GM18870 (cell line): ENCODE measurements around the gene KCNK4.

Source experiments
- ATAC-seq: cut with Tn5 transposase; IDR thresholded peaks from one replicate; pipeline ENCODE4 v1.9.1; 2021; ENCODE audit warnings: moderate library complexity; ENCODE audit not compliant: unreplicated experiment

The KCNK4 gene

DNA sequence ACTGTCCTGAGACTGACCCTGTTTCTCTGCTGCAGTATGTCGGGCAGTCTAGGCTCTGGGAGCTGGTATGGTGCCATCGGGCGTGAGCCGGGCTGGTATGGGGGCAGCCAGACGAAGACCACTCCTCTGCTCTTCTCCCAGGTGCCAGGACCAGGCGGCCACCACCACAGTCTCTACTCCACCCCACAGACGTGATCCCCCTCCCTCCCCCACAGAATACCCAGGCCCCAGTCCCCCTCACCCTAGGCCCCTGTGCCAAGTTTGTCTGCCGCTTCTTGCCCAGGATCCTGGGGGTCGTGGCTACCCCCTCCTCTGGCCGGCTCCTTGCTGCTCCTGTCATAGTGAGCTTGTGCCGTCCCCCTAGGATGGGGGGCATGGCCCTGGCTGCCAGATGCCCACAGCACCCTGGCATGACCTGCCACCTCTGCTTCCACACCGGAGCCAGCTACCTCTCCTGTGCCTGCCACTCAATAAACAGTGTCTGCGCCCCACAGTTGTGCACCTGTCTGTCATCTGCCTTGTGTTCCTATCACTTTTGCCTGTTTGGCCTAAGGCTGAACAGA is 2.0 kb upstream of the KCNK4 start:
- no peak for ATAC-seq

DNA sequence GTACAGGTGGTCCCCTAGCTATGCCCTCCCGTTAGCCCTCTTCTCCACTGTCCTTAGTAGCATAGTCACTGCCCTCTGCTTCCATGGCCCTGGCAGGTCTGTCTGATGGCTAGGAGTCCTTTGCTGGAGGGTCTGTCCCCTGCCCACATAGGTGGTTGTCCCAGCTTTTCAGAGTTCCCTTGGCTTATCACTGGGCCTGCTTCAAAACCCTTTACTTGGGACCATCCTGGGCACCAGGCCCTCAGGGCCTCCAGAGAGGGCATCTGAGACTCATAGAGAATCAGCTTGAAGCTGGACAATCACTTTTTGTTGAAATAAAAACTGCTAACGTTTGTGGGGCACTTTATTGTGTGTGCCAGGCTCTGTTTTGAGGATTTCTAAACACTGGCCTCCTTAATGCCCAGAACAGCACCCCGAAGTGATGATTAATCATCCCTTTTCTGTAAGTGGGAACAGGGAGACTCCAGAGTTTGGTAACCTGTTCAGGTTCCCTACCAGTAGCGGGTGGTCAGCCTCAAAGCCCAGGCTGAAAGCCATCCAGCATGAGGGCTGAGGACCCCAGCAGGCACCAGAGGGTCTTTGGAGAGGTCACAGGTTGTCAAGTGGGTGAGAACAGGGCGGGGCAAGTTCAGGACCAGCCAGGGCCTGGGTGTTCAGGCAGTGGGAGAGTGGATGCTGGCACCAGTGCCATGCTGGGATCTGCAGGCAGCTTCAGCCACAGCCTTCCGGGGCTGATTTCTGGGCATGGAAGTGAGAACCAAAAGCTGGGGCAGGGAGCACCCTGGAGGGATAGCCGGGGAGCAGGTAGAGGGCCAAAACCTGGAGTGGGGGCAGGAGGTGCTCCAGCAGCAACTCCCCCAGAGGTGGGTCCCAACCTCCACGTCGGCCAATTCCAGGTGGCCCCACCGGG is 495 bp upstream of the KCNK4 start:
- no peak for ATAC-seq

DNA sequence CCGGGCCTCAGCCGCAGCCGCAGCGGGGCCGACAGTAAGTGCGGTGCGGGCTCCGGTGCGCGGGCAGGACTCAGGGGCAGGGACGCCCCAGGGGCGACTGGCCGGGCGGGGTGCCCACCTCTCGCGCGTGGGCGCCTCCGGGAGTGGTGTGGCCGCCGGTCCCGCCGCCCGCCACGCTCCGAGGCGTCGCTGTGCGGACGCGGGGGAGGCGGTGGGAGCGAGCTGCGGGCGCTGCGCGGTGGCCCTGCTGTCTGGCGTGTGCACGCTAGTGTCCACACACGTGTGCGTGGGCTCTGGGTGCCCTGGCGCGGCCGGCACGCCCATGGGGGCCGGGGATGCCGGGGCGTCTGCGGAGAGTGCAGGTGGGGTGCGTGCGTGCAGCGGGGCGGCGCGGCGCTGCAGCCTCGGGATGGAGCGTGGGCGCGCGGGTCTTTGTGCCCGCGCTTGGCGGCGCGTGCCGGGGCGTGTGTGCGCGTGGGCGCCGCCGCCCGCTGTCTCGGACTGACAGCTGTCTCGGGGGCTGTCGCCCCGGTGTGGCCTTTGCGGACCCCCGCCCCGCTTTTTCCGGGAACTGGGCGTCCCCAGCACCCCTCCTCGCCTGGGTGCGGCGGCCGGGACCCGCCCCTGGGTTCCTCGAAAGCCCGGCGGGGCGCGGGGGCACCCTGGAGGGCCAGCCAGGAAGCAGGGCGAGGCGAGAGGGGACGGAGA is 804 bp downstream of the KCNK4 start:
- no peak for ATAC-seq

DNA sequence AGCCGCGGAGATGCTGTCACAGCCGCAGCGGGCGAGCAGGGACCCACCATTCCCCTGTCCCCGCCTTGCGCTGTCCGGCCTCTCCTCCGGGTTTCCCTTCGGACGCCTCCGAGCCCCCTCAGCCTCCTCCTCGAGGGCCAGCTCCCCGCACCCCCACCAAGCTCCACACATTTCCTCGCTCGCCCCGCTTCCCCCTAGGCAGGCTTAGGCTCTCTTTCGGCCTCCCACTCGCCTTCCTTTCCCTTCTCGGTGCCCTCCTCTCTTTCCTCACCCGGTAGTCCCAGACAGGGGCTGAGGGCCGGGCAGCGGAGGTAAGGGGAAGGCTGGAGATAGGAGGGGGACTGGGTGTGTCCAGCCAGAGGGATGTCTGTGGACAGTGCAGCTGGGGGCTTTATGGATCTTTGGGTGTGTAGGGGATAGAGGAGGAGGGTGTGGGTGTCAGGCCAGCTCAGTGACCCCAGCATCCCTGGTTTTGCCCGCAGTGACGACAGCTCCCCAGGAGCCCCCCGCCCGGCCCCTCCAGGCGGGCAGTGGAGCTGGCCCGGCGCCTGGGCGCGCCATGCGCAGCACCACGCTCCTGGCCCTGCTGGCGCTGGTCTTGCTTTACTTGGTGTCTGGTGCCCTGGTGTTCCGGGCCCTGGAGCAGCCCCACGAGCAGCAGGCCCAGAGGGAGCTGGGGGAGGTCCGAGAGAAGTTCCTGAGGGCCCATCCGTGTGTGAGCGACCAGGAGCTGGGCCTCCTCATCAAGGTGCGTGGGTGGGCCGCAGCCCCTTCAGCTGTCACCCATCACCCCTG is 1.6 kb downstream of the KCNK4 start:
- ATAC-seq, result no peak

DNA sequence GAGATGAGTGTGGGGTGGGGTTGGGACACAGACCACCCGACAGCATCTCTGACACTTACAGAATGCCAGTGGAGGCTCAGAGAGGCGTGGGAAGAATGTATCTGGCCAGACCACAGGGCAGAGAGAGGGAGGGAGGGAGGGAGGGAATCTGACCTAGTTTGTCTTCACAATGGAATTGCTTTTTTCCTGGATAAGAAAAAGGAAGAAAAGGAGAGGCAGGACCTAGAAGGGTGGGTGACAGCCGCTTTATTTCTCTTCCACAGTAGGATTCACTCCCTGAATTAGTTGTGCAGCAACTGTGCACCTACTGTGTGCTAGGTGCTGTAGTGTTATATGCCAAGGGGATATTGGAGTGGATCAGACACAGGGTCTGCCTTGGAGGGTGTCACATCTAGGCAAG is 3.7 kb downstream of the KCNK4 start:
- ATAC-seq, result no peak

DNA sequence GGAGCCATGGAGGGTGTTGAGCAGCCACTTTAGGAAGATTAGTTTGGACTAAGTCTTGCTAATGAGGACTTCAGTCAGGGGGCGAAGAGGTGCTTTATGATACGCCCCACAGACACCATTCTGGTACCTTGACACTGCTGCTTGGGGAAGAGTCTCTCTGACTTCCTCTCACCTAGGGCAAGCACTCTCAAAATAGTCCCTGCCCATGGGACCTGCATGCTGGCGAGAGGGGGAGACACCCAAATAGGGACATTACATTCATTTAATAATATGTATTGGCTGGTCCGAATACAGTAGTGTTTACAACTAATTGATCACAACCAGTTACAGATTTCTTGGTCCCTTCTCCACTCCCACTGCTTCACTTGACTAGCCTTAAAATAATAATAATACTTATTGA is 4.7 kb downstream of the KCNK4 start:
- ATAC-seq, result no peak

DNA sequence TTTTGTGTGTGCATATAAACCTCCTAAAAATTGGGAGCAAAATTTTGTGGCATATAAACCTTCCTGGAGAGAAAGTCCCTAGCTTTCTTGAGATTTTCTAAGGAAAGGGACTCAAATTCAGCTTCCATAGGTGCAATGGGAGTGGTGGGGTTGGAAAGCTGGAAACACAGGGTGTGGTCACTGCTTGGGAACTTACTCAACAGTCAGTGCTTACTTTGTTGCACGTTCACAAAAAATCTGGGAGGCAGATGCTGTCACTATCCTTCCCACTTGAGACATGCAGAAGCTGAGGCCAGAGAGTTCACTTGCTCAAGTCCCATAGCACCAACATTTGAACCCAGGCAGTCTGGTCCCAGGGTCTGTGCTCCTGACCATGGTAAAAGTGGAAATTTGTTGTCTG is 5.1 kb downstream of the KCNK4 start:
- no peak for ATAC-seq

DNA sequence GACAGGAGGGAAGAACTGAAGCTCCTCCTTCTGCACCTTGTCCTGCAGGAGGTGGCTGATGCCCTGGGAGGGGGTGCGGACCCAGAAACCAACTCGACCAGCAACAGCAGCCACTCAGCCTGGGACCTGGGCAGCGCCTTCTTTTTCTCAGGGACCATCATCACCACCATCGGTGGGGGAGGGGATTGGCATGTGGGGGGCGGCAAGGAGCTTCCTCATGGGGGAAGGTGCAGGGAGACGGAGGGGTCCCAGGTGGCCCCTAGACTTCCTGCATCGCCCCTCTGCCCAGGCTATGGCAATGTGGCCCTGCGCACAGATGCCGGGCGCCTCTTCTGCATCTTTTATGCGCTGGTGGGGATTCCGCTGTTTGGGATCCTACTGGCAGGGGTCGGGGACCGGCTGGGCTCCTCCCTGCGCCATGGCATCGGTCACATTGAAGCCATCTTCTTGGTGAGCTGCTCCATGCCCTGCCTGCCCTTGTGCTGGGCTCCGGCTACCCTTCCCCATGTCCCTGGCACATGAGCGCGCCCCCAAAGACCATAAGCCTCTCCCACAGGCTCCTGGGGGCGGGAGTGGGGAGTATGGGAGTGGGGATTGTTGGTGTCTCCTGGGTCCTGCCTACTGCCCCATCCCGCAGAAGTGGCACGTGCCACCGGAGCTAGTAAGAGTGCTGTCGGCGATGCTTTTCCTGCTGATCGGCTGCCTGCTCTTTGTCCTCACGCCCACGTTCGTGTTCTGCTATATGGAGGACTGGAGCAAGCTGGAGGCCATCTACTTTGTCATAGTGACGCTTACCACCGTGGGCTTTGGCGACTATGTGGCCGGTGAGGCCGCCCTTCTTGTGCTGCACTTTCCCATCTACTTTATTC is 6.0 kb downstream of the KCNK4 start:
- no peak for ATAC-seq

DNA sequence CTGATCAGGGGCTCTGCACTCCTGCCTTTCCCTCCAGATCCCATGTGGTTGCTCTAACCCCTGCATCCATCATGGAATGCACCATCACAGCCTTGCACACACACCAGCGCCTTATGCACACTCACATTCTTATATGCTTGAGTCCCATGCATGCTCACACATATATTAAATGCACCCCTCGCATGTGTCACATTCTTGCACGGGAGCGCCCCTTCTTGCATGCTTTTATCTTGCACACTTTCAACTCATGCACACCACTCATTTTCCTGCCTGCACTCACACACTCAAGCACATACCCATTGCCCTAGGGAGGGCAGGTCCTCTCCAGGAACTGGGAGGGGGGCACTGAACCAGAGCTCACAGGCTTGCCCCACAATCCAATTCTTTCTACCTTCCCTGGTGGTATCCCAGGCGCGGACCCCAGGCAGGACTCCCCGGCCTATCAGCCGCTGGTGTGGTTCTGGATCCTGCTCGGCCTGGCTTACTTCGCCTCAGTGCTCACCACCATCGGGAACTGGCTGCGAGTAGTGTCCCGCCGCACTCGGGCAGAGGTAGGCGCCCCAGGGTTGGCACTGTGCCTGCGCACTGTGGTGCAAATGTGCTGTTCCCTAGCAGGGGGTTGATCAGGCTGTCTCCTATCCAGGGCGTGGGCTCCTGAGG is 6.7 kb downstream of the KCNK4 start:
- no peak for ATAC-seq

DNA sequence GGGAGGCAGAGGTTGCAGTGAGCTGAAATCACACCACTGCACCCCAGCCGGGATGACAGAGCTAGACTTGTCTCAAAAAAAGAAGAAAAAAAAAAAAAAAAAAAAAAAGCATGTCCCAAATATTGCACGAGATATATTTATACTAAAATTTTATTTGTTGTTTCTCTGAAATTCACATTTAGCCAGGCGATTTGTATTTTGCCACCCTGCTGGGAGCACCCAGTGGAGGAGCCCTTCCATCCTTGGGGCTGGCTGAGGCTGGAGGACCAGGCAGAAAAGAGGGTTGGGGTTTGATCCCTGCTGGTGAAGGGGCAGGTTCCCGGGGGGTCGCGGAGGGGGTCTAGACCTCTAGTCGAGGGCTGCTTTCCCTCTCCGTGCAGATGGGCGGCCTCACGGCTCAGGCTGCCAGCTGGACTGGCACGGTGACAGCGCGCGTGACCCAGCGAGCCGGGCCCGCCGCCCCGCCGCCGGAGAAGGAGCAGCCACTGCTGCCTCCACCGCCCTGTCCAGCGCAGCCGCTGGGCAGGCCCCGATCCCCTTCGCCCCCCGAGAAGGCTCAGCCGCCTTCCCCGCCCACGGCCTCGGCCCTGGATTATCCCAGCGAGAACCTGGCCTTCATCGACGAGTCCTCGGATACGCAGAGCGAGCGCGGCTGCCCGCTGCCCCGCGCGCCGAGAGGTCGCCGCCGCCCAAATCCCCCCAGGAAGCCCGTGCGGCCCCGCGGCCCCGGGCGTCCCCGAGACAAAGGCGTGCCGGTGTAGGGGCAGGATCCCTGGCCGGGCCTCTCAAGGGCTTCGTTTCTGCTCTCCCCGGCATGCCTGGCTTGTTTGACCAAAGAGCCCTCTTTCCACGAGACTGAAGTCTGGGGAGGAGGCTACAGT is 8.1 kb downstream of the KCNK4 start:
- ATAC-seq, result no peak

DNA sequence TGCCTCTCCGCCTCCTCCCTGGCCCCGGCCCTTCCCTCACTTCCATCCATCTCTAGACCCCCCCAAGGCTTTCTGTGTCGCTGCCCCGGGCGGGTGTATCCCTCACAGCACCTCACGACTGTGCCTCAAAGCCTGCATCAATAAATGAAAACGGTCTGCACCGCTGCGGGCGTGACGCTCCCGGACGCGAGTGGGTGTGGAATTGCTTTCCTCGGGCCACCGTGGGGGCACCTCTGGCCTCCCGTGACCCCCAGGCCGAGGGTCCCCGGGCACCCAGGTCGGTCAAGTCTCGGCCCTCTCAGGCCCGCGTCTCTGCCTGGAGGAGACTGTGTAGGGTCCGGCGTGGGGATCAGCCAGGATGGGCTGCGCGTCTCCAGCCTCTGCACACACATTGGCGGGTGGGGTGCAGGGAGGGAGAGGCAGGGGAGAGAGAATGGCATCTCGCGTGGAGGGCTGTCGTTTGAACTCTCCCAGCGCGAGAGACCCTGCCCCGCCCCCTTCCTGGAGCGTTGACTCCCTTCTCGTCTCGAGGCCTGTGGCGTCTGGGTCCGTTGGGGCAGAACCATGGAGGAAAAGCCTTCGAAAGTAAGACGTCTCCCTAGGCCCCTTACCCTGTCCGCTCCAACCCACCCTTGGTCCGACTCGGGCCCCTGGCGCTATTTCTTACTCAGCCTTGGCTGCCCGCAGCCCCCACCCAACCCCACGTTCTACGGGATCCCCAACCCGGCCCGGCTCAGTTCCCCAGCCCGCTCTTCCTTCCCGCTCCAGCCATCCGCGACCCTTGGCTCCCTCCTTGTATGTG is 8.9 kb downstream of the KCNK4 start, which contains the start of gene CATSPERZ:
TSS of gene CATSPERZ (plus strand) at position 512 of the 802 bp plus-strand sequence. CDS start at position 565, 53 bp downstream.
- ATAC-seq, result no peak

DNA sequence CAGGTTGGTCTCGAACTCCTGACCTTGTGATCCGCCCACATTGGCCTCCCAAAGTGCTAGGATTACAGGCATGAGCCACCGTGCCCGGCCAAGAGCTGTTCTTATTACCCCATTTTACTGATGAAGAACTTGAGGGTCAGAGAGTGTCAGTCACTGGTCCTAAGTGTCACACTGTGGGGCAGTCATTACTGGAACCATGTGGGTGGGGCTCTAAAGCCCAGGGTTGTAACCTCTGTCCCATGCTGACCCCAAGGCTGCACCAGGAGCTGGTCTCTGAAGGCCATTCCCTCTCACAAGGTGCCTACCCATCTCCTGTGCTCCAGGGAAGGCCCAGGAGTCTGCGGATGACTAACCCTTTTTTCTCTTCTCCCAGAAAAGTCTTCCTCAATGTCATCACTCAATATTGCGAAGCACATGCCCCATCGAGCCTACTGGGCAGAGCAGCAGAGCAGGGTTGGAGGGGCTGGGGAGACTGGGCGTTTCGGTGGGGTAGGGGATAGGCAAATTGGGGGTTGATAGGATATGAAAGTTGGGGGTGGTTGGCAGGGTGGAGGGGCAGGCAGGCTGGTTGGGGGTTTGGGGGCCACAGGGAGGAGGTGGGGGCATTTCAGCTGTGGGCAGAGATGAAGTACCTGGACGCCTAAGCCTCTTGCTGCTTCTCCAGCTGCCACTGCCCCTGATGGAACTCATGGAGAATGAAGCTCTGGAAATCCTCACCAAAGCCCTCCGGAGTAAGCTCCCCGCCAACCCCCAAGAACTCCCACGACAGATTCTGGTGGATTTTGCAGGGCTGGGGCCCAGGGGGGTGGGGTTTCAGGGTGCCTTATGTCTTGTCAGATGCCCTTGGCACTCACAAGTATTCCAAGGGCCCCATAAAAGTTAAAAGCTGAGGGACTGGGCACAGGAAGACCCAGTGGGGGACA is 12.3 kb downstream of the KCNK4 start:
- no peak for ATAC-seq

DNA sequence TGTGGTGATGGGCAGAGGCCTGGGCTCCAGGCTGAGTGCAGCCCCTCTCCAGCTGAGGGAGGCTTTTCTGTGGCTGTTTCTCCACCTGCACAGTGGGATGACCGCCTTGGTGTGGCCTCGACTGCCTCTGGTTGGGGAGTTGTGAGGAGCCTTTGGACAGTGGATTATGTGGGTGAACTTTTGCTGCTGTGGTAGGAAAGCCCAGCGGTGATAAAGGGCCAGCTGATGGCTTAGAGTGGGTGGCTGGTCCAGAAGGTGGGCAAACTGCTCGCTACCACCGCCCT is 12.9 kb downstream of the KCNK4 start:
- no peak for ATAC-seq

DNA sequence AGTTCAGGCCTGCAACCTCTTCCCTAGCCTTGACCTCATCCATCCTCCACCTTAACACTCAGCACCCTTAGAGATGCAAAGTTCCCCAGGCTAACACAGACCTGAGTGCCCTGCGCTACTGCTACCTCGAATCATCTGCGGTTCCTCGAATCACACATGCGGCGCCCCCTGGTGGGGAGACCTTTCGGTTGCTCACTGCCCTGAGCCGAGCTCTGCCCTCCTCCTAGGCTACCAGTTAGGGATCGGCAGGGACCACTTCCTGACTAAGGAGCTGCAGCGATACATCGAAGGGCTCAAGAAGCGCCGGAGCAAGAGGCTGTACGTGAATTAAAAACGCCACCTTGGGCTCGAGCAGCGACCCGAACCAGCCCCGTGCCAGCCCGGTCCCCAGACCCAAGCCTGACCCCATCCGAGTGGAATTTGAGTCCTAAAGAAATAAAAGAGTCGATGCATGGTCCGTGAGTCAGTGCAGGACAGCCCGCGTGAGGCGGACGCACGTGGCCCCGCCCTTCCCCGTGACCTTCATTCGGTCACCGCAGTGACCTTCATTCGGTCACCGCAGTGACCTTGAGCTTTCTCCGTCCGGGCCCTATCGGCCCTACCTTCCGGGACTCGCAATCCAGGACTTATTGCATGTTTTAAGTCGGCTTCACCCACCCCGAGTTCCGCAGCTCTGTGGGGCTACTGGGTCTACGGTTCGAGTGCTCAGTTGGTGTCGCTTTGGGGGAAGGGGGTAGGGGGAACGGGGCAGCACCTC is 13.4 kb downstream of the KCNK4 start:
- ATAC-seq, result peak; percentile 39

DNA sequence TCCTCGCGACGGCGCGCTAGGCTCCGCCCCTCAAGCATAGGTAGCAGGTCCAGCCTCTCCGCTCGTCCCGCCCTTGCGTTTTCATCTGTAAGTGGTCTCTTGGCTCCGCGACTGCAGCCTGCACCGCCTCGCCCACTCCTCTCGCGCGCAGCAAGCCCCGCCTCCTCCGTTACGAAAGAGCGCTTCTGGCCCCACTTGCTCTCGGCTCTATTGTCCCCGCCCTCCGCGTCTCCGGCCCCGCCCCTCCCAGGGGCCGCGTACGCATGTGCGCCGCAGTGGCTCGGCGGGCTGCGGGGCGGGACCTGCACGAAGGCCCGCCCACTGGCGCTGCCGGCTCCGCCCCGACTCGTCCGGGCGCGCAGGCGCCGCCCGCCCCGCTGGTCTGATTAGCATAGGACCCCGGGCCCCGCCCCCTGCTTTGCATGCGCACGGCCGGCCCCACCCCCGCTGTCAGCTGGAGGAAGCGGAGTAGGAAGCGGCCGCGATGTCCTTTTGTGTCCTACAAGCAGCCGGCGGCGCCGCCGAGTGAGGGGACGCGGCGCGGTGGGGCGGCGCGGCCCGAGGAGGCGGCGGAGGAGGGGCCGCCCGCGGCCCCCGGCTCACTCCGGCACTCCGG is 14.1 kb downstream of the KCNK4 start, which contains the start of gene ESRRA:
TSS of gene ESRRA (plus strand) at position 450 of the 616 bp plus-strand sequence. CDS start 1,656 bp downstream, outside the sequence.
- ATAC-seq, result peak; percentile 69
